Spleen (tissue), 7 donors: ENCODE measurements around the gene VLDLR.

Experiments
- CTCF ChIP-seq, 11 experiments: fragments of 200-600 bp in 7 of 11; fragments of 450-650 bp in 4 of 11; sonication (generic) in 4 of 11; IDR thresholded peaks in 8 of 11; conservative IDR thresholded peaks in 3 of 11; 1 replicate in 7 of 11; 2 replicates in 4 of 11; pipeline versions ENCODE4 v1.4.0 to v1.8.0; 2016 to 2021; ENCODE audit warnings: antibody characterized with exemption in 11 of 11, inconsistent platforms in 4 of 11, mild to moderate bottlenecking in 1 of 11
- POLR2A ChIP-seq, 3 donors: fragments of 450-650 bp; IDR thresholded peaks; one replicate each; pipeline ENCODE4 v1.5.1; 2017; ENCODE audit warnings: antibody characterized with exemption in 3 of 3, mild to moderate bottlenecking in 1 of 3
- POLR2AphosphoS5 ChIP-seq, 3 donors: sonication (generic); formaldehyde crosslinking; IDR thresholded peaks; one replicate each; pipeline ENCODE4 v1.5.1; 2017; ENCODE audit warnings: antibody characterized with exemption in 3 of 3
- donor health status: DM: no; HTN: no; CAD: no; lungs with moderate emphysema.
- donor health status: DM: no; HTN: no; CAD: no.
- donor health status: DM: no; HTN: no; CAD: no.

GRCh38 chr9:2608276-2608675, 13.3 kb upstream of the VLDLR start:
- TF ChIP-seq POLR2A (IDR thresholded peaks at IDR 0.05) (no peak), CTCF (IDR thresholded peaks at IDR 0.05 in 8 of 11, conservative IDR thresholded peaks at IDR 0.05 in 3 of 11) (no peak), POLR2AphosphoS5 (IDR thresholded peaks at IDR 0.05) (no peak)
